ENCODE data around the gene MEIOSIN. TPM values are rescaled to one million over a fixed set of nuclear protein-coding genes. Genes with fewer than 3 reads are reported as not detected.
"Not testable (repeated sequence)": the region's sequence is repeated elsewhere in the genome, so short reads cannot be mapped to it uniquely, and the experiment has no call there.

MEIOSIN gene
- total and polyA plus RNA-seq, 9 donors, result not detected

DNA sequence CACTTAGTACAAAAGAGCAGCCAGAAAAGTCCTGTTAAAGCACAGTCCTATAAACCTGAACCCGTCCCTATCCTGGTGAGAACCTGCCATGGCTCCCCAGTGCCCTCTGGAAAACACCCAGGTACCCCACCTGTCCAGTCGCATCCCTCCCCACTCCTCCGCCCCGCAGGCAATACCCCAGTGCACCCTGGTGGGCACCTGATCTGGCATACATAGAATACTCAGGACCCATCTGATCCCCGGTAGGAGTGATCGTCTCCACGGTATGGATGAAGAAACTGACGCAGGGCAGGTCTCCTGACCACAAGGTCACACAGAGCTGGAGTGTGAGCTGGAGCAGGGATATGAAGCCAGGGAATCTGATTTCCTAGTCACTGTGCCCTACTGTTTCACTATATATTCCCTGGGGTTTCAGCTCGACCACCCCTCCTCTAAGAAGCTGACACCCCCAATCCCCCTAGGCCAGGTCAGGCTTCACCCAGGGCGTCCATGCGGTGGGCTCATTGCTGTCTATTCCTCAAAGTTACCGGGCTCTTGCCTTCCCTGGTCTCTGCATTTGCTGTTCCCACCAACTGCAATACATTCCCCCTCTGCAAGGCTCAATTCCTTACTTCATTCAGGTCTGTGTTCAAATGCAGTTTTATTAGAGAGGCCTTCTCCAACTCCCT lies 15.1 kb upstream of the MEIOSIN start:
- H3K4me1 ChIP-seq (ENCODE audit: insufficient read depth), result peaks cover 5% of the 10 kb centered on the region
- WGBS, 3 donors, result 44 to 52% (median 49%) methylated on average over 12 of the region's 12 CpGs
- H3K4me3 ChIP-seq, result peak overlapping the region; percentile 52
- TF ChIP-seq POLR2A (IDR thresholded peaks at IDR 0.05), result no peak
- TF ChIP-seq, protein P1, sequence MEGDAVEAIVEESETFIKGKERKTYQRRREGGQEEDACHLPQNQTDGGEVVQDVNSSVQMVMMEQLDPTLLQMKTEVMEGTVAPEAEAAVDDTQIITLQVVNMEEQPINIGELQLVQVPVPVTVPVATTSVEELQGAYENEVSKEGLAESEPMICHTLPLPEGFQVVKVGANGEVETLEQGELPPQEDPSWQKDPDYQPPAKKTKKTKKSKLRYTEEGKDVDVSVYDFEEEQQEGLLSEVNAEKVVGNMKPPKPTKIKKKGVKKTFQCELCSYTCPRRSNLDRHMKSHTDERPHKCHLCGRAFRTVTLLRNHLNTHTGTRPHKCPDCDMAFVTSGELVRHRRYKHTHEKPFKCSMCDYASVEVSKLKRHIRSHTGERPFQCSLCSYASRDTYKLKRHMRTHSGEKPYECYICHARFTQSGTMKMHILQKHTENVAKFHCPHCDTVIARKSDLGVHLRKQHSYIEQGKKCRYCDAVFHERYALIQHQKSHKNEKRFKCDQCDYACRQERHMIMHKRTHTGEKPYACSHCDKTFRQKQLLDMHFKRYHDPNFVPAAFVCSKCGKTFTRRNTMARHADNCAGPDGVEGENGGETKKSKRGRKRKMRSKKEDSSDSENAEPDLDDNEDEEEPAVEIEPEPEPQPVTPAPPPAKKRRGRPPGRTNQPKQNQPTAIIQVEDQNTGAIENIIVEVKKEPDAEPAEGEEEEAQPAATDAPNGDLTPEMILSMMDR (IDR thresholded peaks at IDR 0.05), result no peak
- no peak for TF ChIP-seq EP300 (IDR thresholded peaks at IDR 0.05)
- peak in 2 of 5 donors; percentile 49 to 62 for DNase-seq
- H3K36me3 ChIP-seq, result no peaks in the 10 kb centered on the region
- no peaks in the 10 kb centered on the region for H3K27me3 ChIP-seq
- H3K9me3 ChIP-seq, result no peaks in the 10 kb centered on the region
- H3K27ac ChIP-seq, result peak overlapping the region; percentile 66 to 74
- intact Hi-C loops (cut with DNase I), result loop anchor here in 2 of 4 donors (5.0 to 10.0 kb wide), 2 partner anchors 47 to 49 kb away; partner anchors contain the start of gene SIX5 (in 2 of the 2)

DNA sequence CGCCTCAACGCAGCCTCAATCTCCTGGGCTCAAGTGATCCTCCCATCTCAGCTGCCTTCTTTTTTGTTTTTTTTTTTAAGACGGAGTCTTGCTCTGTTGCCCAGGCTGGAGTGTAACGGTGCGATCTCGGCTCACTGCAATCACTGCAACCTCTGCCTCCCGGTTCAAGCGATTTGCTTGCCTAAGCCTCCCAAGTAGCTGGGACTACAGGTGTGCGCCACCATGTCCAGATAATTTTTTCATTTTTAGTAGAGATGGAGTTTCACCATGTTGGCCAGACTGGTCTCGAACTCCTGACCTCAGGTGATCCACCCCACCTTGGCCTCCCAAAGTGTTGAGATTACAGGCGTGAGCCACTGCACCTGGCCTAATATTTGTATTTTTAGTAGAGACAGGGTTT lies 13.2 kb upstream of the MEIOSIN start:
- intact Hi-C loops (cut with DNase I), result loop anchor here in 1 of 4 donors (5.0 kb wide), 1 partner anchor 152 kb away; no protein-coding TSS in a partner anchor
- H3K4me3 ChIP-seq; H3K27ac ChIP-seq; DNase-seq; H3K36me3 ChIP-seq; H3K27me3 ChIP-seq; H3K9me3 ChIP-seq; H3K4me1 ChIP-seq (ENCODE audit: insufficient read depth): not testable (repeated sequence)
- 94 to 98% (median 97%) methylated on average over 11 of the region's 11 CpGs for WGBS, 3 donors

DNA sequence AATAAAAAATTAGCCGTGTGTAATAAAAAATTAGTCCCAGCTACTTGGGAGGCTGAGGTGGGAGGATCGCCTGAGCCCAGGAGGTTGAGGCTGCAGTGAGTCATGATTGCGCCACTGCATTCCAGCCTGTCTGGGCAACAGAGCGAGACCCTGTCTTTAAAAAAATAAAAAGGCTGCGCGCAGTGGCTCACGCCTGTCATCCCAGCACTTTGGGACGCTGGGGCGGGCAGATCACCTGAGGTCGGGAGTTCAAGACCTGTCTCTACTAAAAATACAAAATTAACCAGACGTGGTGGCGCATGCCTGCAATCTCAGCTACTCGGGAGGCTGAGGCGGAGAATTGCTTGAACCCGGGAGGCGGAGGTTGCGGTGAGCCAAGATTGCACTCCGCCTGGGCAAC lies 4.6 kb upstream of the MEIOSIN start:
- H3K27me3 ChIP-seq; H3K27ac ChIP-seq; H3K4me1 ChIP-seq (ENCODE audit: insufficient read depth); H3K4me3 ChIP-seq; H3K9me3 ChIP-seq; H3K36me3 ChIP-seq; intact Hi-C loops (cut with DNase I); DNase-seq: not testable (repeated sequence)
- WGBS, 3 donors, result 92 to 95% (median 93%) methylated on average over 18 of the region's 18 CpGs

DNA sequence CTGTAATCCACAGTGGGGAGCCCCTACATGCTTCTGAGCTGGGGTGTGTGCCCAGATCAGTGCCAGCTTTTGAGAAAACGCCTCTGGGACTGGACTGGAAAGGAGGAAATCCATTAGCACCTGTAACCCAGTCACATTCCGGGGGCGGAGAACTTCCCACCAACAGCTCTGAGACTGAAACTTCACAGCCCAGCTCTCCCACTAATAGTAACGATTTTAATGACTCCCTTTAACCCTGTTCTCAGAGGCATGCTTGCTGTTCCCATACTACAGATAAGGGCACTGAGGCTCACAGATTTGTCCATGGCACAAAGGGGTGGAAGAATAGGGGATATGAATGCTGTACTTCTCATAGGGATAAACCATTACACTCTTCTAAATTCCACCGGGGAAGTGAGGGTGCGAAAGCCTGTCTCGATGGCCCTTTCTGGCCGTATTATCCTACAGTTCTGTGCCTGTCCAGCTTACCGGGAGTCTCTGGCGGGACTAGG lies 3.4 kb upstream of the MEIOSIN start:
- WGBS, 3 donors, result 3 to 8% (median 7%) methylated on average over 10 of the region's 10 CpGs
- H3K4me1 ChIP-seq (ENCODE audit: insufficient read depth), result peaks cover 5% of the 10 kb centered on the region
- peak overlapping the region; percentile 95 for H3K4me3 ChIP-seq
- TF ChIP-seq POLR2A (IDR thresholded peaks at IDR 0.05), result no peak
- TF ChIP-seq, protein P1 (IDR thresholded peaks at IDR 0.05), result no peak
- no peak for TF ChIP-seq EP300 (IDR thresholded peaks at IDR 0.05)
- H3K36me3 ChIP-seq, result no peaks in the 10 kb centered on the region
- no peak overlapping the region for H3K27ac ChIP-seq
- intact Hi-C loops (cut with DNase I), result loop anchor here in 1 of 4 donors (2.0 kb wide), 1 partner anchor 37 kb away; no protein-coding TSS in a partner anchor
- no peak for DNase-seq
- no peaks in the 10 kb centered on the region for H3K9me3 ChIP-seq
- H3K27me3 ChIP-seq, result no peaks in the 10 kb centered on the region

DNA sequence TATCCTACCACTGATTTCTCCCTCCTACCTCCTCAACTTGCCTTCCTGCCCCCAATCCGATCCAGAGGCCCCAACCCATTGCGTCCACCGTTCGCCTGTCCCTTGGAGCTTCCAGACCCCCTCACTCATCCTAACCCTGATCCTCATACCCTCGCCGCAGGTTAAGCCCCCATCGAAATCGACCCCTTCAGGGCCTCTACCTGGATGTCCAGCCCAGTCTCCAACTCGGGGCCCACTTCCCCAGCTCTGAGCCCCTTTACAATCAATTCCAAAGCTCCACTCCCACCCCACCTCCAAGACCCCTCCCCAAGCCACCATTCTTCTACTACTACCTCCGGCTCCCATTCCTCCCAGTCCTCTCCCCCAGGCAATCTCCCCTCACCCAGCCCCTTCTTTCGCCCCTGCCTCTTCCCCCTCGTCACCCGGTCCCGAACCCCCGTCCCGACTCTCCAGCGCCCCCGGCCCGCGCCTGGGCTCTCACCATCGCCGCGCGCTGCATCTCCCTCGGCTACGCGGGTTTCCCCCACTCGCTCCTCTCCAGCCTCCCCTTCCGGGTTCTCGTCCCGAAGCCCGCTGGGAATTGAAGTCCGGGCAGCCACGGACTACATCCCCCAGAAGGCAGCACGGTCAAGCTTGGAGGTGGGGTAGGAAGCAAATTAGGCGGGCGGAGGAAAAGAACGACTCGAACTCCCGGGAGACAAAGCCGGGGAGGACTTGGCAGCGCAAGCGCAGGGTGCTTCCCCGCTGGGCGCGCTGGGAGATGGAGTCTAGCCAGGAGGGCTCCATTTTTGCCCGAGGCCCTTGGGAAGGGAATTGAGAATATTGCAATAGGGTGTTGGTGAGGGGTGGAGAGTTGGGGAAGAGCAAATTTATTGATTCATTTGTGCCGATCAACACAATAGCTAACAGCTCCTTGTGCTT lies 2.6 kb upstream of the MEIOSIN start, which contains the start of gene FBXO46:
Gene FBXO46 (minus strand): TSS at position 529 of the 921 bp plus-strand sequence. CDS start 17,401 bp downstream, outside the sequence.
- intact Hi-C loops (cut with DNase I), result loop anchor here in 1 of 4 donors (2.0 kb wide), 1 partner anchor 36 kb away; no protein-coding TSS in a partner anchor
- peak within 1 kb of the TSS; percentile 95 for H3K4me3 ChIP-seq
- no peaks in the 10 kb centered on the region for H3K9me3 ChIP-seq
- DNase-seq, result peak; percentile 95 to 97 (median 96)
- H3K27ac ChIP-seq, result peak within 1 kb of the TSS in 1 of 2 donors; percentile 72
- TF ChIP-seq EP300 (IDR thresholded peaks at IDR 0.05), result no peak
- TF ChIP-seq POLR2A (IDR thresholded peaks at IDR 0.05), result peak; percentile 45
- 1% methylated on average over 48 of the region's 48 CpGs for WGBS, 3 donors
- H3K4me1 ChIP-seq (ENCODE audit: insufficient read depth), result peaks cover 5% of the 10 kb centered on the region
- H3K36me3 ChIP-seq, result no peaks in the 10 kb centered on the region
- H3K27me3 ChIP-seq, result no peaks in the 10 kb centered on the region
